ENCODE results near the gene PDE4D.

Gene PDE4D

DNA sequence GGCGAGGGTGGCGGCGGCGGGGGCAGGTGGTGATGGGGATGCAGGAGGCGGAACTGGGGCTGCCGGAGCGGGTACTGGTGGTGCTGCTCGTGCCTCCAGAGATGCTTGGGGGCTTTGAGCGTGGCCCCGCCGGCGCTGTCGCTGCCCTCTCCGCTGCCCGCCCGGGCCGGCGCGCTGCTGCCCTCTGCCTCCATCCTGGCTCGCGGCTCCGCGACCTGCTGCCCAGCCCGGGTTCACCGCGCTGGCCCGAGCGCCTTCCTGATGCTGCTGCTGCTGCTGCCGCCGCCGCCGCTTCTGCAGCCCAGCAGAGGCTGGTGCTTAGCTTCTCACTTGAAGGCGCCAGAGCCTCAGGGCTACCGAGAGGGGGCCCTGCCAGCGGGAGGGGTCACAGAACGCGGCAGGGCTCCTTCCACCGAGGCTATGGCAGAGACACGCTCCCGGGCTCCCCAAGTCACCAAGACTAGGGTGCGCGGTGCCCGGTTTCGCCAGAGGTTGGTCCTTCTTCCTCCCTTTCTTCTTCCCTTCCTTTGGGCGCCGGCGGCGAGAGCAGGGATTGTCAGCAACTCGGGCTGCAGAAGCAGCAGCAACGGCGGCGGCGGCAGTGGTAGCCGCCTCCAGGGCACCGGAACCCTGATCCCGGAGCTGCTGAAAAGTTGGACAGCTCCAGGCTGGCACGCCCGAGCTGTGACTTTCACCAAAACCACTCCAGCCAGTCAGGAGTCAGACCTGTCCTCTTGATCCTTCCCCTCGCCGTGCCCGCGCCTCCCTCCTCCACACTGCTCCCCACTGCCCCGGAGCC is at the start of gene PDE4D:
TSS of gene PDE4D (minus strand) at position 298 of the 799 bp plus-strand sequence.
- peak; percentile 65 for DNase-seq

DNA sequence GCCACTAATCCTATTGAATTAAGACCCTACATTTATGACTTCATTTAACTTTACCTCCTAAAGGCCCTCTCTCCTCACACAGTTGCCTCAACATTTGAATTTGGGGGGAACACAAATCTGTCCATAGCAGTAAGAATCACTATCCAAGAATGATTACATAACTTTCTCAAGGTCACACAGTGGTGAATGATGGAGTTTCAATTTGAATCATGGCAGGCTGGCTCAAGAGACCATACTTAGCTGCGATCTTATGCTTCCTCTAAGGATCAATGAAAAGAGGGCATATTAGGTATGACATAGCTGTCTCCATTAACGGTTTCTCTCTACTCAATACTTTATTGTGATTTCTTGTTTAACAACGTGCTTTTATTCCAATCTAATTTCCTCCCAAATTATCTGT is 44.1 kb upstream of the PDE4D start:
- no peak for DNase-seq

DNA sequence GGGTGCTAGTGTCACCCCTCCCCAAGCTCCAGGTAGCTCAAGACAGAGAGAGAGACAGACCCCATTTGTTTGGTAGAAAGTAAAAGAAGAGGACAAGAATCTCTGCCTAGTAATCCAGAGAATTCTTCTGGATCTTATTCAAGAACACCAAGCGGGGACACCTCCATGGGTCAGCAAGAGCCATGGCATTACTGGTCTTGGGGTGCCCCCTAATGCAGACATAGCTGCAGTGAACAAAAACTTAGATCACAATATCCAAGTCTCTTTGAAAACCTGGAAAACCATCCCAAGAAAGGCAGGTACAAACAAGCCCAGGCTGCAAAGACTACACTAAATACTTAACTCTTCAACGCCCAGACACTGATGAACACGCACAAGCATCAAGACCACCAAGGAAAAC is 29.9 kb upstream of the PDE4D start:
- DNase-seq = peak; percentile 24

DNA sequence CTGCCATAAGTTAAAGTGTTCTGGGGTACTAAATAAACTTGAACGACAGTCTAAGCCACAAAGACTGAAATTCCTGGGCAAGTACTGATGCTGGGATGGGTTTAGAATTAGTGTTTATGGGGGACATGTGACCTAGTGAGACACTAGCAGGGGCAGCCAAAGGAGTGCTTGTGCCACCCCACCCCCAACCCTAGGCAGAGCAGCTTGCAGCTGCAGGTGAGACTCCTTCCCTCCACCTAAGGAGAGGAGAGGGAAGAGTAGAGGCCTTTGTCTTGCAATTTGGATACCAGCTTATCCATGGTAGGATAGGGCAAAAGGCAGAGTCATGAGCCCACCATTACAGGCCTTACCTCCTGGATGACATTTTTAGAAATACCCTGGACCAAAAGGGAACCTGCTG is 28.7 kb upstream of the PDE4D start:
- DNase-seq = no peak

DNA sequence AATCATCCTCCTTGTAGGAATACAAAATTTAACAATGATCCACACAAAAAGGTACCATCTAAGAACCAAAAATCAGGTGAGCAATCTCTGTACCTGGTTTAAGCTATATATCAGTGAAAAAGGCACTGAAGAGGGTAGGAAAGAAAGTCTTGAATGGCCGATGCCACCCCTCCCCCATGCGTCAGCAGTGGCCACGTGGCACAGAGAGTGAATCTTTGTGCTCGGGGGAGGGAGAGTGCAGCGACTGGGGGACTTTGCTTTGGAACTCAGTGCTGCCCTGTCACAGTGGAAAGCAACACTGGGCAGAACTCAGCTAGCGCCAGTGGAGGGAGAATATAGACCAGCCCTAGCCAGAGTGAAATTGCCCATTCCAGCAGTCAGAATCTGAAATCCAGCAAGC is 28.3 kb upstream of the PDE4D start:
- no peak for DNase-seq

DNA sequence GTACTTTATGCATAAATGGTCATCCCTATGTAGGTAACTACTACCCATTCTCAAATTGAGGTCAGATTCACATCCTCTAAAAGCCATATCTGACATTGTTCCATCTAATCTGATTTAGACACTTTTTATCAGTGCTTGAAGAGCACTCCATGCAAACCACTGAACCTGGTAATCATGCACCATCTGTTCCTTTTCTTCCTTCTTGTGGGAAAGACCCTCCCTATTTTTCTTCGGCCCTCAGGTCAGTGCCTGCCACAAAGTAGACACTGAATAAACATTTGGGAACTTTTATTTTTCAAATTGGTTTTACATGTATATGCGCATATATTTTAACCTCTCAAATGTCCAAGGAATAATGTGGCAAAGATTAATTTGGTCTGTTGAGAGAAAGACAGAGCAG is 26.0 kb upstream of the PDE4D start:
- DNase-seq = no peak

DNA sequence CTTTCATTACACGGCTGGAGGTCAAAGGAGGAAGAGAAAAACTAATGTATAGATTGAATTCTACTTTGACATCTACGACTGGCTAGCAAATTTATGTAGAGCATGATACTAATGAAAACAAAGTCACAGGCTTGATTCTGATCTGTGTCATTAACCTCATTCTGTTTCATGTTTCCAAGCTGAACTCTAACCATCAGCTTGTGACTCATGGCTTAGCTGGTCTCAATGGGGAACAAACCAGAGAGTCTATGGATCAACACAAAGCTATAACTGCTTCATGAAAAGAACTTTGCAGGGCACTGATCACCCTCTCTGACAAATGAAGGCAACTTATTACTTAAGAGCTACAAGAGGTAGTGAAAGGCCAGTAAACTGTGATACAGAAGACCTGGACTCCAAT is 23.6 kb upstream of the PDE4D start:
- peak; percentile 1 for DNase-seq

DNA sequence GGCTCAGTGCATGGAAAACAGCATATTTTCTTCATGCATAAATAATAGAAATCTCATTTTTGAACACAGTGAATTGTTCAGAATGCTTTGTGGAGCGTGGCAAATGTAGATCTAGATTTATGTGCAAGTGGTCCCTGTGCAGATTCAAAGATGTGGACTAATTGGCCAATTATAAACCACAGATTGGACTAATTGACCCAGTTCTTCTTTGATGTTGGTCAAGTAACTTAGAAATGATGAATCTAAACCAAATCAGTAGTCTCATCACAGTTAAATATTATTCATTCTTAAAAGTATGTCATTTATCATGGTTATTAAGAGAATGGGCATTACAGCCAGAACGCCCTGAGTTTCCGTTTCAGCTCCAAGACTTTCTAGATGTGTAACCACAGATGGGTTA is 11.7 kb upstream of the PDE4D start:
- no peak for DNase-seq

DNA sequence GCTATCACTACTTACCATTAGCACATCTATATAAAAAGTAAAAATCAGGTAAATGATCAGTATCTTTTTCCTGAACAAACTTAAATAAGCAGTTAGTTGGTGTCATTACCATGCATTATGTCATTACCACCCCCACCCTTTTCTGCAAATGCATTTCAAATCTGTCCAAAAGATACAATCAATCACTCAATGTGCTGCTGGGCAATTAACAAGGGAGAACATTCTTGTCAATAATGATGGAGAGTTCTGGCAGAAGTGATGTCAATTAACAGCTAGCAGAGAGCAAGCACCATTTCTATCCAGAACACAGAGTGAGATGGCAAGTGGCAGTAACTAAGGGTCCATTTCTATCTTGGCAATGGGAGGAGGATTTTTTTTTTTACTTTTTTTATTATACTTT is 3.5 kb upstream of the PDE4D start:
- no peak for DNase-seq

DNA sequence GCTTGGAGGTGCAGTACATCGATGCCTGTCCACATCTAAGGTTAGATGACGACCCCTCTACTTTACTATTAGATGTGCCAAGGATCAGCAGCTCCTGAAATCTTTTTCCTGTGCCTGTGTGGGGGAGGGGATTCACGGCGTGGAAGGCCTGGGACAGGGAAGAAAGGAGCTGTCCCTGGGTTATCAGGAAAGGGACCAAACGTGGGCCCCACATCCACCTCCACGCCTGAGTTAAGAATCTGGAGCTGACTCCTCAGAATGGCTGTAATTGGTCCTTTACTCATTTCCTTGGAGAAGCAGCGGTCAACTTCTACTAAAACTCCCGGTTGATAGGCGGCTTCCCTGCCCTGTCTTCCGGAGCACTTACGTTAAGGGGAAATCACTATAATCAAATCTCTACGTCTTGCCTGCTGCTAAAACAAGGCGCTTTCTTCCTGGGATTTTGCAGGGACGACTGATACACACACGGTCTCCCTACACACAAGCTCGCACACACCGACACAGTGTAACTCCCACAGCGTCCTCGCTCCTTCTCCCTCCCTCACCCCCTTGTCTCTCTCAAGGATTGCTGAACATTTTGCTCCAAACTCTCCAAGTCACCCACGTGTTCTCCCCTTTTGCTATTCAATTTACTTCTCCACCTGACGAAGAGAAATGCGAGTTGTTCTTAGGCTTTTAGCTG is 1.4 kb downstream of the PDE4D start:
- DNase-seq = no peak

DNA sequence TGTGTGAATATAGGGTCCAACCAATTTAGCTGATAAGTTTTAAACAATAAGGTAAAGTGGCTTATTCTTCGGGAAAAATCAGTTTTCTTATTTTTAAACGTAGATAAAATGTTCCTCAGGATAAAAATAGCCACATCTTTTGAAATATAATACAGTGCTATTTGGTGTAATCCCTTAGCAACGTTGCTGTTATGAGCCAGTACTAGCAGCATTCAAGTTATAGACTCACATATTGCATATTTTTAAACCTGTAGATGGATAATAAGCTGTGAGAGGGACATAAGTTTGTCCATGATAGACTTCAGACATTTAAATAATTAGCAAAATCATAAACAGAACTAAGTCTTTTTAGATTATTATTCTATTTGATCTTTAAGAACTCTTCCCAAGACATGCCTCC is 6.3 kb downstream of the PDE4D start:
- DNase-seq = no peak

DNA sequence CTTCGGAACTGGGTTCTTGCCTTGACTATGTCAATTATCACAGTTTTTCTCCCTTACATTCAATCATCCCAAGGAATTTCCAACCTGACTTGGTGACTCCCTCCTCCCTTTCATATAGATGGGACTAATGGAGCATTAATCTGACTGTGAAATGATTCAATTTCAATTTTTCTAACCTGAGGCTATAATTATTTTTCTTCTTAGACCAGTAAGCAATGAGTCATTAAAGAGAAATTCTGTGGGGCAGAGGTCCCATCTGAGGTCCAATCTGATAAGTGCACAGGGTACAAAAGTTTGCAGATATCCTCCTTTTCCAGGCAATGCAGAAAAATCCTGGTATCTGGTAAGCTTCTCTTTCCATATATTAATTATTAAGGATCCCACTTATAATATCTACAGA is 18.9 kb downstream of the PDE4D start:
- DNase-seq = peak; percentile 9

DNA sequence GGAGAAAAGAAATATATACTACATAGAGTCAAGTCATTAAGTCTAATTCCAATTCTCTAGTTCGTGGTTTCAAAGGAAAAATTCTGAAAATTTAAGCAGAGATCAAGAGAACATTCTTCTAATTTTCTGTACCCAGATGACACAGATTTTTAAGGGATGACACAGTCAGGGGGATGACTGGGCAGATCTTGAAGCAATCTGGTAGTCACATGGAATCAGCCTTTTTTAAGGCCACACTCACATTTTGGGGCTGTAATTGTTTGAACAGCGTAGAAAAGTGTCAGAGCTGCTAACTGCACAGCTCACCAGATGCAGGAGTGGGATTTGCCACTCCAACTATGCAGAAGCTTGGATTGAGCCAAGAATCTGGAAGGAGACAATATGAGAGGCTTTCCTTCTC is 20.4 kb downstream of the PDE4D start:
- peak; percentile 92 for DNase-seq

DNA sequence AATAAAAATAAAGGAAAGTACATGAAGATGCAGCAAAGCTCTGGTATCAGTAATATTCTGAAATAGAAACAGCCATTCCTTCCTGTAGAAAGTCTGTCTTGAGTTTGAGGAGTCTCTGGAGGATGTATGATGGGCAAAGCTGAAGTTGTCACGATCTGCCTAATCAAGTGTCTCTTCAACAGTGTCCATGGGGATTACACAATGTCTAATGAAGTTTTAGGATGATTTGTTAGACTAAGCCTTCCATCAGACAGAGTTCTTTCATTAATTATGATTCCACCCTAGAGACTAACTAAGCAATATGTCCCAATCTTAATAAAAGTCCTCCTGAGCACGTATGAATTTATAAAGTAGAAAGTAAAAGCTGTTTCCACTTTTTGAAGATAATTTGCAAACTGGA is 26.9 kb downstream of the PDE4D start:
- no peak for DNase-seq

DNA sequence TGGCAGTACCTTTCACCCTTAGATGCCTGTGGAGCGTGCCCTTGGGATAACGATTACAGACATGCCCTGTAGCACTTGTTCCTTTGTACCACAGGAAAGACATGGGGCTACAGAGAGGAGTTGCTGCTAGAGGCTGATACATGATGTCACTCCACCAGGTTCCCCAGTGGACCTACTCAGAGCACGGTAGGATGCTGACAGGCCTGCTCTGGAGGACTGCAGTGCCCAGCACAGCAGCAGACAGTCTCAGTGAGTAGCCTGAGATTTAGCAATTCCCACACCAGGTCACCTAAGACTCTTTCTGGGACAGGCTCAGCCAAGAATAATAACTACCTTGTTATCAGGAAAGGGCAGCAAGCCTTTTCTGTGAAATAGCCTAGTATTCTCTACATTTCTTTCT is 28.8 kb downstream of the PDE4D start:
- no peak for DNase-seq

DNA sequence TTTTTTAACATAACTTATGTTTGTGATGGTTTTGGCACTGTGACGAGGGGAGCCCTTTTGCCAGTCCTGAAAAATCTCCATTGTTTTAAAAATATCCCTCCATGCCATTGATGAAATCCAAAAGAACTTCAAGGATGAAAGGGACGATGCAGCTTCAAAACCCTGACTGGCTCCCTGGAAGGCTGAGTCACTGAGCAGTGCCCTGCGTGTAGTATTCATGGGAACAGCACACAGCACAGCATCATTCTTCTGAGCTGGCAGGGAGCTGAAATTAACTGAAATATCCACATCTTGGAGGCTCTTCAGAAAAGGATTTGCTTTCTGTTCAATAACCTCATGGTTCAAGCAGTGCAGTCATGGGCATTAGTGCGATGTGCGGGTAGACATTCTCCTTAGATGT is 29.7 kb downstream of the PDE4D start:
- peak; percentile 24 for DNase-seq

DNA sequence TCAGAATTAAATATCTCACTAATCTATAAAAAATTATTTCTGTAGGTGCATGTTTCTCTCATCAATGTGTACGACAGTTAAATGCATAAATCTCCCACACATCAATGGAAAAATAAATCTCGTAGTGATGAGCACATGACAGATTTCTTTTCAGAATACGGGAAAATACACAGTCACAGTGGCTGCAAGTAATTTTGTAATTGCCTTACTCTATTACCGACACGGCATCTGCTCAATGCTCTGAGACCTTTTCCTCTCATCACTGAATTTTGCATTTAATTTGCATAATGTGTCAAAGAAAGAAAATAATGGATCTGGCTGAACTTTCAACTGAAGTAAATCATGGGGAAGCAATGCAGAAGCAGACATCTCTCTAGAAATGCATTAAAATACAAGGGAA is 37.2 kb downstream of the PDE4D start:
- DNase-seq = no peak

DNA sequence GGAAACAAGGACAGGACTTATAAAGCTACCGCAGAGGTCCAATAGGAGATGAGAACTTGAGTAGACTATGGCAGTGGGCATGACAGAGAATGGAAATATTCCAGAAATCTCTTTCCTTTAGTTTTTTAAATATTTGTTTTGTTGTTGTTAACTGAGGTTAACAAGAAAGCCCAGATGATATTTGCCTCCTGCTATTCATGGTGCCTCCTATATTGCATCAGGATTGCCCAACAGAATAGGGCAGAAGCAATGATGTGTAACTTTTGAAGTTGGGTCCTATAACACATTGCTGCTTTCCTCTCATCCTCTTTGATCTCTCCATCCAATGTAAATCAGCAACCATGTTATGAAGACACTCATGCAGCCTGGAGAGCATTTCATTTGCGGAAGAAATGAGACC is 42.8 kb downstream of the PDE4D start:
- no peak for DNase-seq

DNA sequence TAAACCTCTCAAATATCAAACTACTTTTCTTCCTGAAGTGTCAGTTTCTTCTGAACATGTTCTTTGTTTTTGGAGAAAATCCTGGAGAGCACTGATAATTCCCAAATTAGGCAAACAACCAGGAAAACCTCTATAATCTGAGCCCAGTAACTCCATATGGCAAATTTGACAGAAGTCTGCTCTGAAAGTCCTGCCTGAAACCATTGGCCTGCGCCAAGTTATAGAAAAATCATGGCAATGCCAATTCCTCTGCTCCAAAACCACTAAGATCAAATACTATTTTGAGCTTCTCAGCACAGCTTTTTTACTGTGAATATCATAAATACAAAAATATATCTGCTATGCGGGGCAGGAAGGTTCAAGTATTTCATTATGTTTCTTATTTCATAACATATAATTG is 45.9 kb downstream of the PDE4D start:
- DNase-seq = no peak

DNA sequence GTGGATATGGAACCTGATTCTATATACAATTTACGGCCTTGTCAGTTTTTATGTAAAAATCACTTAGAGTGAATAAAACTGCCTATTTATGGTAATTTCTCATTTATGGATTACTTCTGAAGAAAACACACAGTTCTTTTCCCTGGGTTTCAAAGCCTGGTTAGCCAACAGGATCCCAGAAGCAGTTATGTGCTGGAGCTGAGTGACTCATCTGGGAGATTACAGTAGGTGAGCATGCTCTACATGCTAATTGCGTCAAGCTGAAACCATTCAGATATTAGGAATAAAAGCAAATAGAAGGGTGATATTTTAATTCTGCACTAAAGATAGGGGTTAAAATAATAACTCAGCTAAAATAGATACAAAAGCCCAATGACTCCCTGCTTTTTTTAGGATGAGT is 47.8 kb downstream of the PDE4D start:
- peak; percentile 45 for DNase-seq

DNA sequence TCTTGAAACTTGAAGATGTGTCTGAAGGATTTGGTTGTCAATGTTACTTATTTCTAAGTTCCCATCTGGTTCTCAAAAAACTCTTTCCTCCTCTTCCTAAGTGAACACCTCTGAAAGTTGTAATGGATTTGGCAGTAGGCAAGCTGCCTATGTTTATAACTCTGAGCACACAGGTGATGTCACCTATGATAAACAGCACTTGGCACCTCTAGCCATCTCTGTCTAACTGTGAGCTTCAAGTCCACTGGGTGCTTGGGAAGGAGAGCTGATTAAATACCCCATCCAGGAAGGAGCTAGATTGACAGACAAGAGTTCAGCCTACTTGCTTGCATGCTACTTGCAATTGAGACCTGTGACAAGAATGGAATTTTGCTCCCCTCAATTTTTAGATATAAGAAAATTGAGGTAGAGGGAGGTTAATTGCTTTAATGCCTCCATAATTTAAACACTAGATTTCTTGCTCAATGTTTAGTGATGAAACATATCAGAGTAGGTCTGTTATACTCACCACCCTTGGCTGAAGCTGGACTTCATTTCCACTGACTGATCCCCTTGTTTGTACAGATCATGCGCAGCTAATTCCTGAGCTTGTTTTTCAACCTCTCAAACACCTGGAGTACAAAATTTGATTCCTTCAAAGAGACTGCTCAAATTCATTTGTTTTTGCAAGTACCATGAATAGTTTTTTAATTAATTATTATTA is 49.9 kb downstream of the PDE4D start:
- DNase-seq = no peak

DNA sequence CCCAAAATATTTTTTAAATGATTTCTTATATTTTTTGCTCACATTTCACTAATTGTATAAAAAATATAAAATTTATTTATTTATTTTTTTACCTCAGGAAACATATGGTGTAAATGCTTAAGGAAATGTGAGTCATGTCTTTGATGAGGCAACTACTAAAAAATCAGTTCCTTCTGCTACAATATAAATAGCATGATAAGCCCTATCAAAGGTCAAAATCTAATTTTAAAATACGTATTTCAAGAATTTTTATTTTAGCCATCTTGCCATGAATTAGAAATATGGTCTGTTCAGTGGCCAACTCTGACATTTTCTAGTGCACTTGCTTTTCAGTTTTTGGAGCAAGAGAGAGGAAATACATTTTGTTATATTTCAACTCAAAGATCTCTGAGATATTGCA is 50.5 kb downstream of the PDE4D start:
- peak; percentile 32 for DNase-seq

DNA sequence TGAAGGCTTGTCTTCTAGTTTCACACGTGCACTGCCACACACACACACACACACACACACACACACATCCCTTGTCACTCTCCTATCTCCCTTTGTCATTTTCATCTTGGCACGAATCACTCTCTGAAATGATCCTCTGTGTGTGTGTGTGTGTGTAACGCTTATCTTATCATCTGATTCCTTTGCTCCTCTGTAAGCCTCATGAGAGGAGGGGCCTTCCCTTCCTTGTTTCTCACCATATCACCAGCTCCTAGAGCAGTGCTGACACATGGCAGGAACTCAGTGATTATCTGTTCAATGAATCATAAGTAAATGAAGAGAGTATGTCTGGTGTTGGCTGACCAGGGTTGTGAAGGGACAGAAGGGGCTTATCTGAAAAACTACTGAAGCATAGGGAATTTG is 53.3 kb downstream of the PDE4D start:
- peak; percentile 58 for DNase-seq

DNA sequence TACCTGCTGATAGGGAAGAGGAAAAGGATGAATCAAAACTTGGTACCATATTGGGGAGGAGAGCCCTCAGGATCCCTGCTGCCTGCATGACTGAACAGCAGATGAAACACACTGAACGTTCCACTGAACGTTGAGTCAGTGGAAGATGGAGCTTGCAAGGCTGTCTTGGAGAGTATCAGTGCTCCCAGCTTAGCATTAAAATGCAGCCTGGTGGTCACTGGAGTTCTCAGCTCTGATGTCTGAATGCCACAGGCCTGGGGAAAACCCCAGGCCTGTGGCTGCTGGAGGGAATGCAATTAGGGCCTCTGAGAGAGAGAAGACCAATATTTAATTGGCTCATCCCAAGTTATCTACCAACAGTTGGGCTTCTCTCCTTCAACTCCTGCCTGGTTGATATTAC is 54.5 kb downstream of the PDE4D start:
- no peak for DNase-seq
